Activated gamma-delta T cell (primary cell): ENCODE measurements around the gene SMPD3.

ENCODE experiments used
- DNase-seq: peaks from one replicate; lab custom pipeline; 2025; lab: John Stamatoyannopoulos, UW

Gene SMPD3

GRCh38 chr16:68404736-68405345 lies 43.5 kb downstream of the SMPD3 start:
- DNase-seq: no peak

GRCh38 chr16:68403704-68404103 lies 44.6 kb downstream of the SMPD3 start:
- DNase-seq: no peak

- DNase-seq: no peak
Measured at GRCh38 chr16:68403177-68403576, 45.1 kb downstream of the SMPD3 start.

- DNase-seq: no peak
Measured at GRCh38 chr16:68402748-68403040, 45.6 kb downstream of the SMPD3 start.

GRCh38 chr16:68401871-68402747 lies 46.2 kb downstream of the SMPD3 start:
- DNase-seq: no peak

- no peak for DNase-seq
Measured at GRCh38 chr16:68400924-68401460, 47.3 kb downstream of the SMPD3 start.

GRCh38 chr16:68400083-68400923 lies 48.0 kb downstream of the SMPD3 start:
- DNase-seq: no peak

- DNase-seq: no peak
Measured at GRCh38 chr16:68399456-68399855, 48.9 kb downstream of the SMPD3 start.

- no peak for DNase-seq
Measured at GRCh38 chr16:68397710-68398201, 50.6 kb downstream of the SMPD3 start.

GRCh38 chr16:68396481-68396880 lies 51.8 kb downstream of the SMPD3 start:
- DNase-seq: no peak

- no peak for DNase-seq
Measured at GRCh38 chr16:68395815-68396214, 52.5 kb downstream of the SMPD3 start.

- no peak for DNase-seq
Measured at GRCh38 chr16:68395167-68395786, 53.0 kb downstream of the SMPD3 start.

GRCh38 chr16:68393333-68393732 lies 55.0 kb downstream of the SMPD3 start:
- no peak for DNase-seq

GRCh38 chr16:68389750-68390371 lies 58.4 kb downstream of the SMPD3 start:
- DNase-seq: no peak

- no peak for DNase-seq
Measured at GRCh38 chr16:68389006-68389405, 59.3 kb downstream of the SMPD3 start.

- DNase-seq: no peak
Measured at GRCh38 chr16:68388124-68388523, 60.2 kb downstream of the SMPD3 start.

- DNase-seq: no peak
Measured at GRCh38 chr16:68387301-68387700, 61.0 kb downstream of the SMPD3 start.

GRCh38 chr16:68386628-68387027 lies 61.7 kb downstream of the SMPD3 start:
- DNase-seq: no peak

GRCh38 chr16:68385371-68385770 lies 62.9 kb downstream of the SMPD3 start:
- no peak for DNase-seq

- no peak for DNase-seq
Measured at GRCh38 chr16:68384288-68385161, 63.8 kb downstream of the SMPD3 start.
